22Rv1 (cell line): ENCODE data around the gene GPC6.

Experiments used
- H3K27ac ChIP-seq: fragments of 450-650 bp; 2 replicates; pipeline ENCODE4 v1.5.1; 2017
- ZFX ChIP-seq: fragments of 450-650 bp; IDR thresholded peaks from 2 replicates; pipeline ENCODE4 v1.6.1; 2017; ENCODE audit warnings: antibody characterized with exemption, borderline replicate concordance
- TF ChIP-seq, protein P1 (sequence below): fragments of 450-650 bp; IDR thresholded peaks from 2 replicates; pipeline ENCODE4 v1.5.1; 2017; ENCODE audit warnings: mild to moderate bottlenecking

The GPC6 gene

DNA sequence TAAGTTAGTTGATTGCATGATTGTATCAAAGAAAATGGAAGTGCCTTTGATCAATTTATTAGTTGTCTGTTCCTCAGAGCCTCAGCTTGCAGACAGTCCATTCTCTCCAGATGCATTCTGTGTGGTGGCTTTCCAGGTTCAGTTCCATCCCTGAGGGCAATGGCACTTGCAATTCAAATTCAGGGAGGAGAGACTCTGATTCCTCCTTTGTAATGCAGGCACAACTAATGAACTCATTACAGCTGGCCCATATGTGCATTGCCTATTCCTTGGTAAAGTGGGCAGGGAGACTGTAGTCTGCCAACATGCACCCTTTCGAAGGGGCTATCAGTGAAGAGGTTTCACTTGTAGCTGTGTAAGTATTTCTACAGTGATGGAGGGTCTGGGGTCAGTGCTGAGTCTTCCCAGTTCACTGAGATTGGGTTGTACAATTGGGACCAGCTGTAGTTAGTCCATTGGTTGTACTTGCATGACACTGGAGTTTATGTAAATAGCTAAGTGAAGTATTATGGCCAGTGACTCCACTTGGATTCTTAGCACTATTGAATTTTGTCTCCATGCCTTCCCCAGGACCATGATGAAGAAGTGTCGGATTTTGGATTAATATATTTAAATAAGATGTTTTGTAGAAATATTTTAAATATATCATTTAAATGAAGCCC lies 401.7 kb downstream of the GPC6 start:
- no peak overlapping the region for H3K27ac ChIP-seq
- TF ChIP-seq, protein P1, sequence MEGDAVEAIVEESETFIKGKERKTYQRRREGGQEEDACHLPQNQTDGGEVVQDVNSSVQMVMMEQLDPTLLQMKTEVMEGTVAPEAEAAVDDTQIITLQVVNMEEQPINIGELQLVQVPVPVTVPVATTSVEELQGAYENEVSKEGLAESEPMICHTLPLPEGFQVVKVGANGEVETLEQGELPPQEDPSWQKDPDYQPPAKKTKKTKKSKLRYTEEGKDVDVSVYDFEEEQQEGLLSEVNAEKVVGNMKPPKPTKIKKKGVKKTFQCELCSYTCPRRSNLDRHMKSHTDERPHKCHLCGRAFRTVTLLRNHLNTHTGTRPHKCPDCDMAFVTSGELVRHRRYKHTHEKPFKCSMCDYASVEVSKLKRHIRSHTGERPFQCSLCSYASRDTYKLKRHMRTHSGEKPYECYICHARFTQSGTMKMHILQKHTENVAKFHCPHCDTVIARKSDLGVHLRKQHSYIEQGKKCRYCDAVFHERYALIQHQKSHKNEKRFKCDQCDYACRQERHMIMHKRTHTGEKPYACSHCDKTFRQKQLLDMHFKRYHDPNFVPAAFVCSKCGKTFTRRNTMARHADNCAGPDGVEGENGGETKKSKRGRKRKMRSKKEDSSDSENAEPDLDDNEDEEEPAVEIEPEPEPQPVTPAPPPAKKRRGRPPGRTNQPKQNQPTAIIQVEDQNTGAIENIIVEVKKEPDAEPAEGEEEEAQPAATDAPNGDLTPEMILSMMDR, result no peak
- TF ChIP-seq ZFX, result no peak

DNA sequence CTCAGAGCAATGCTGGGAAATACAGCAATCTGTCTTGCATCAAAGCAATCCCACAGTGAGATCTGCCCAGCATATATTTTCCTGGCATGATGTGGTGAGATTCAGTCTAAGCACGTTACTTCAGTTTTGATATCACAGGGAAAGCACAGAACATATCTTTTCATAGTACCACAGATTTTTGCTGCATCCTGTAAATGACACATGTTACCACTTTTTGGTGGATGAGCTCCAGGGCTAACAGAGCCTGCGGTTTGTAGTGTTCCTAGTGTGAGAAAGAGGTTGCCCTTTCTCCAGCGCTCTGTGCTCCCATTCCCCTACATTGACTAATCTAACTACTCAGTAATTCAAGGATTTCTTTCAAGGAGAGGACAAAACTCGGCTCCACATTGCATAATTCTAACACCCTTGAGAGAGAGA lies 409.0 kb downstream of the GPC6 start:
- TF ChIP-seq, protein P1, result no peak
- no peak for TF ChIP-seq ZFX
- no peak overlapping the region for H3K27ac ChIP-seq

DNA sequence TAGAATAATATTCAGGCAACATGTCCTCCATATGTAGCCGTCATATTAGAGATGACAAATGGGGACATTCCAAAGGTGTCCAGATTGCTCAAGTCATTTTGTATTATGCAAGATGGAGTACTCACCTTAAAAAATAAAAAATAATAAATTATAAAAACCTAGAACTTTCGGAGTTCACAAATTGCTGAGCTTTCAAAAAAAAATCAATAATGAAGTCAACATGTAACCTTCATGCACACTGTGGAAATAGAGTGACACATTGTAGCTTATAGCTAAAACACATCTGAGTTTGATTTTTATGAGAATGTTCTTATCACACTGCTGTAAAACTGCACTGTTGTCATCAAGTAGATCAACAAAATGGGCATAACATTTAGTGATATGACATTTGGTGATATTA lies 411.2 kb downstream of the GPC6 start:
- TF ChIP-seq, protein P1, result no peak
- no peak for TF ChIP-seq ZFX

DNA sequence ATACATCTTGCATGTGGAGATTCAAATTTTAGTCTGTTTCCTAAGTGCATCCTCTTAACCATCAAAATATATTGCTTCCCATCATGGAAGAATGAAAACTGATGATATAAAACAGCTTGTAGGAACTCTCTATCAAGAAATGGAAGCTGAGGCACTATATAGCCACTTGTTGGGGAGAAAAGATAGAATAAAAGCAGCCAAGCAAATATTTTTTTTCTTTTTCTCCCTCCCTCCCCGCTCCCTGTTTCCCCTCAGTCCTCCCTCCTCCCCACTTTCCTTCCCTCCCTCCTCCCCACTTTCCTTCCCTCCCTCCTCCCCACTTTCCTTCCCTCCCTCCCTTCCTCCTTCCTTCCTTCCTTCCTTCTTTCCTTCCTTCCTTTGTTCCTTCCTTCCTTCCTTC lies 413.8 kb downstream of the GPC6 start:
- no peak overlapping the region for H3K27ac ChIP-seq
- TF ChIP-seq, protein P1, result no peak
- no peak for TF ChIP-seq ZFX

More for the DNA sequence above, 411.2 kb downstream of the GPC6 start:
- no peak overlapping the region for H3K27ac ChIP-seq

DNA sequence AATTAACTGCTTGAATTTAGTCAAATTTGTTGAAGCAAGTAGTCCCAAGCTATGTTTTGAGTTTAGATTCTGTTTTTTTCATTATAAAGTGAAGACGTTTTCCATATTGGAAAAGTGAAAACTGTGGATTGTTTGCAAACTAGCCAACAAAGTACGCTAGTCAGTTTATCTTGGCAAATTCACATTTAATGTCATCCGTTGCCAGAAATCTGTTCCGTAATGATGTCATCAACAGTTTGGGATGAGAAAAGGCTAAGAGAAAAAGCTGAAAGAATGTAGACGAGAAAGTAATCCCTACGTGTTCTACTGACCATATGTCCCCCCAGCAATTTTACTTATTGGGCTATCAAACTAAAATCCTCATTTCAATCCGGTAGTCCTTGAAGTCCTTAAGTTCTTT lies 419.6 kb downstream of the GPC6 start:
- no peak overlapping the region for H3K27ac ChIP-seq
- TF ChIP-seq, protein P1, result no peak
- no peak for TF ChIP-seq ZFX

DNA sequence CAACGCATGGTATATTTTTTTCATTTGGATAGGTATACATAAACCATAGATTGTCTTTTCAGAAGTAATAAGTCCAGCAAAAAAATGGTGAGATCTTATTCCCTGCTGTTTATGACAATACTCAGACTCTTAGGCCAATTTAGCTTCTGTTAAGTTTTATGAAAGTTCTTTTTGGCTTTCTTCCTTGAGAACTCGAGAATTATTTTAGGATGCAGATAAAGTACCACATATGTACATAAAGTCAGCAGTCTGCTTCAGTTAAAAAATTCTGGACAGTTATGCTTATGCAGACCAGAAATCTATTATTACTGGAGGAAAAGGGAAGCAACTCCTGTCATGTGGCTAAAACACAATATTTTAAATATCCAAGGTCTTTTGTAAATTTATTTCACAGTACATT lies 422.9 kb downstream of the GPC6 start:
- H3K27ac ChIP-seq, result no peak overlapping the region
- TF ChIP-seq ZFX, result no peak
- TF ChIP-seq, protein P1, result no peak

DNA sequence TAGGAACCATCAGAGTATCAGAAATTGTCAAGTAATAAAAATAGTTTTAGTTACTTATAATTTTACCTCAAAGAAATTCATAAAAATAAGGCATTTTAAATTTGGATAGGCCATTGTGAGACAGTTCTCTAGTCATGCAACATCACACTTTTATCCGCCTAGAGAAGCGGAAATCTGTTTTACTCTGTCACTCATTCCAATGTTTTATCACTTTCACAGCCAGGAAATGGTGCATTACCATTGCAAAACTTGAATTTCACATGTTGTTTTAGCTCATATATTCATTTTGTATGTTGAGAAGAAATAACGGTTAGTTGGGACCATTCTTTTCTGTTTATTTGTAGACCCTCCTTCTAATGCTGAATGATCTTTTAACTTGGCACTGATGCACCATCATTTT lies 427.2 kb downstream of the GPC6 start:
- H3K27ac ChIP-seq, result no peak overlapping the region
- TF ChIP-seq, protein P1, result no peak
- TF ChIP-seq ZFX, result no peak
